ENCODE data around the gene DENND5A.
"Not testable (repeated sequence)": the region's sequence is repeated elsewhere in the genome, so short reads cannot be mapped to it uniquely, and the experiment has no call there.

Gene DENND5A

DNA sequence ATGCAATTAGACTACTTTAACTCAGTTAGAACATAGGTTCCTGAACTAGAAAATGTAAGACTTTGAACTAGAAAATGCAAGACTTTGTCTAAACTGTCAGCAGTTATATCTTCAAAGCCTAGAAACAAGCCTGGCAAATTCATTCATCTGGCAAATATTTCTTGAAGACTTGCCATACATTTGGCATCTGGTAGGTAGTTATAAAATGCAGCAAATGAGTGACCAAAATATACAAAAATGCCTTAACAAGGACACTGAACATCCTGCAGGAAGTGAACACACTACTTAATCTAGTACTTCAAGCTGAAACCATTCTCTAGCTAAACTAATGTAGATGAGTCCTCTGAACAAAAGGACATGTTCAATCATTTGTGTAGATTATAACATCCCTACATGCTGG, 89.0 kb downstream of the DENND5A start:
- TF ChIP-seq, protein P1, sequence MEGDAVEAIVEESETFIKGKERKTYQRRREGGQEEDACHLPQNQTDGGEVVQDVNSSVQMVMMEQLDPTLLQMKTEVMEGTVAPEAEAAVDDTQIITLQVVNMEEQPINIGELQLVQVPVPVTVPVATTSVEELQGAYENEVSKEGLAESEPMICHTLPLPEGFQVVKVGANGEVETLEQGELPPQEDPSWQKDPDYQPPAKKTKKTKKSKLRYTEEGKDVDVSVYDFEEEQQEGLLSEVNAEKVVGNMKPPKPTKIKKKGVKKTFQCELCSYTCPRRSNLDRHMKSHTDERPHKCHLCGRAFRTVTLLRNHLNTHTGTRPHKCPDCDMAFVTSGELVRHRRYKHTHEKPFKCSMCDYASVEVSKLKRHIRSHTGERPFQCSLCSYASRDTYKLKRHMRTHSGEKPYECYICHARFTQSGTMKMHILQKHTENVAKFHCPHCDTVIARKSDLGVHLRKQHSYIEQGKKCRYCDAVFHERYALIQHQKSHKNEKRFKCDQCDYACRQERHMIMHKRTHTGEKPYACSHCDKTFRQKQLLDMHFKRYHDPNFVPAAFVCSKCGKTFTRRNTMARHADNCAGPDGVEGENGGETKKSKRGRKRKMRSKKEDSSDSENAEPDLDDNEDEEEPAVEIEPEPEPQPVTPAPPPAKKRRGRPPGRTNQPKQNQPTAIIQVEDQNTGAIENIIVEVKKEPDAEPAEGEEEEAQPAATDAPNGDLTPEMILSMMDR (IDR thresholded peaks at IDR 0.05): no peak
- Histone ChIP-seq H3K27ac (no peak overlapping the region), H3K4me3 (no peak overlapping the region)
- no peak for DNase-seq (ENCODE audit: low spot score)

DNA sequence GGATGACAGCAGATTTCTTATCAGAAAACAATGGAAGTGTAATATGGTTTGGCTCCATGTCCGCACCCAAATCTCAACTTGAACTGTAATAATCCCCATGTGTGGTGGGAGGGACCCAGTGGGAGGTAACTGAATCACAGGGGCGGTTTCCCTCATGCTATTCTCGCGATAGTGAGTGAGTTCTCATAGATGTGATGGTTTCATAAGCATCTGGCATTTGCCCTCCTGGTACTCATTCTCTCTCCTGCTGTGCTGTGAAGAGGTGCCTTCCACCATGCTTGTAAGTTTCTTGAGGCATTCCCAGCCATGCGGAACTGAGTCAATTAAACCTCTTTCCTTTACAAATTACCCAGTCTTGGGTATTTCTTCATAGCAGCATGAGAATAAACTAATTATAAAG, 92.8 kb downstream of the DENND5A start:
- TF ChIP-seq, protein P1 (IDR thresholded peaks at IDR 0.05): no peak
- Histone ChIP-seq H3K27ac (no peak overlapping the region), H3K4me3 (no peak overlapping the region)
- DNase-seq (ENCODE audit: low spot score): no peak

DNA sequence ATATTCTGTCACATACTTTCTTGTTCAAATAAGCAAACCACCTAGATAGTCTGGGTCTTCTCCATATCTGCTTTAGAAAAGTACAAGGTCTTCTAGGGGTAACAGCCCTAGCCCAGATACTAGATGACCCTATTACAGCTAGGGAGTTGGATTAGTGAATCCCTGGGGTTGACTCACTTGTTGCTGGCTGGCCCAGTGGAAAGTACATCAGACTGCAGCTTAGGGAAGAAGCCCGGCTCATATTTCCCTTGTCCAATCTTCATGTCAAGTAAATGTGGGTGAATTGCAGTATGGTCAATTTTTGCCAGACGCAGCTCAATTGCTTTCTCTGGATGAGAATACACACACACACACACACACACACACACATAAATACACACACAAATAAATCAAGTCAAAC, 94.7 kb downstream of the DENND5A start:
- no peak overlapping the region for H3K4me3 ChIP-seq
- H3K27ac ChIP-seq: no peak overlapping the region
- DNase-seq (ENCODE audit: low spot score): no peak
- TF ChIP-seq, protein P1 (IDR thresholded peaks at IDR 0.05): no peak

DNA sequence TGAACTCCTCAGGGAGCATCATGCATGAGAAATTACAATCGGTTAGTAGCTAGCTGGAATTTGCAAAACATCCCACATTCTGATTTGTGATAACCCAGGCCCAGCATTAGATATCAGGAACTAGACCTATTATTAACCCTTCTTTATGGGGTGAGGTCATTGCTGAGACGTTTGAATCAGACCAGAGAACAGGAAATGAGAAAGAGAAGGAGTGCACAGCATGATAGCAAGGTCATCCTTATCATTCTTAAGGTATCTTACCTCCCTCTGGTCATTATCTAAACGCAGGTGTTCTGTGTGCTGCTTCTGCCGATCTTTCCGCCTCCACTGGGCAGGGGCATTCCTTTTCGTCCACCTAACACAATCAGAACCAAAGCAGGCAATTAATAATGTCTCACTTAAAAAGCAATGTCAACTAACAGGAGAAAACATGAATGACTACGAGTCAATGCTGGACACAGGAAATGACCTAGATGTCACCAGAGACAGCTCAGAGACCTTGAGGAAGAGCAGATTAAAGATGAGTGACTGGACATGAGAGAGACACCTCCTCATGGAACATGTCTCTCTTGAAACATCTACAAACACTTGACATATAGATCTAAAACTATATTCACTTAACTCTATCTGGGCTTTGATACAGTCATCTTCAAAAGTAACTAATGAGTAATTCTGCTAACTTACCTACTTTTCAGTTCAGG, 95.4 kb downstream of the DENND5A start:
- Histone ChIP-seq H3K27ac (no peak overlapping the region), H3K4me3 (no peak overlapping the region)
- no peak for DNase-seq (ENCODE audit: low spot score)
- TF ChIP-seq, protein P1 (IDR thresholded peaks at IDR 0.05): no peak

DNA sequence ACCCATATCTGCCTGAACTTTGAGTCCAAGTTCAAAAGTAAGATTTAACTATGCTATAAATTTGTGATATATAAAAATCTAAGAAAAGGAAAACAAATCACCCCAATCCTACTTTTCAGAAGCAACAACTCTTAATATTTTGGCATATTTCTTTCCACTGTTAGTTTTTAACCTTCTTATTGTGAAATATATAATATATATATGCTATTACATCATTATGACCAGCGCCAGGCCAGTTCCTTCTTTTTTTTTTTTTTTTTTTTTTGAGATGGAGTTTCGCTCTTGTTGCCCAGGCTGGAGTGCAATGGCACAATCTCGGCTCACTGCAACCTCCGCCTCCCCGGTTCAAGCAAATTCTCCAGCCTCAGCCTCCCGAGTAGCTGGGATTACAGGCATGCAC, 103.2 kb downstream of the DENND5A start:
- not testable (repeated sequence) for H3K27ac ChIP-seq; DNase-seq (ENCODE audit: low spot score); H3K4me3 ChIP-seq

DNA sequence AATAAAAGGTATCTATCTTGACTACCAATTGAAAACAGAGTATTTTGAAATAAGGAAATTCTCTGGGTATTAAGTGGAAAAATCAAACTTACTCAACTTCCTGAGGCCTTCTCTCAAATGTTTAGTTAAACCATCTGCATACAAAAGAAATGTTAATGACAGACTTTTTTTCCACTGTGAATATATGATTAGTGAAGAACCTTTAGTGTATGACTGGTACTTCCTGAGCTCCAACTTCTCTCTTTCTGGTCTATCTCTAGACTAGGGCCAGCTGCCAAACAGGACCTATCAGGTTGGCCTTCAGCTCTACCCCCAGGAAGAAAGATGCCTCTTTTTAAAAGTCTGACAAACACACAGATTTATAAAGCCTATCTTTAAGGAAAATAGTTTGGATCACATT, 105.0 kb downstream of the DENND5A start:
- Histone ChIP-seq H3K27ac (no peak overlapping the region), H3K4me3 (no peak overlapping the region)
- TF ChIP-seq, protein P1 (IDR thresholded peaks at IDR 0.05): no peak
- DNase-seq (ENCODE audit: low spot score): no peak

DNA sequence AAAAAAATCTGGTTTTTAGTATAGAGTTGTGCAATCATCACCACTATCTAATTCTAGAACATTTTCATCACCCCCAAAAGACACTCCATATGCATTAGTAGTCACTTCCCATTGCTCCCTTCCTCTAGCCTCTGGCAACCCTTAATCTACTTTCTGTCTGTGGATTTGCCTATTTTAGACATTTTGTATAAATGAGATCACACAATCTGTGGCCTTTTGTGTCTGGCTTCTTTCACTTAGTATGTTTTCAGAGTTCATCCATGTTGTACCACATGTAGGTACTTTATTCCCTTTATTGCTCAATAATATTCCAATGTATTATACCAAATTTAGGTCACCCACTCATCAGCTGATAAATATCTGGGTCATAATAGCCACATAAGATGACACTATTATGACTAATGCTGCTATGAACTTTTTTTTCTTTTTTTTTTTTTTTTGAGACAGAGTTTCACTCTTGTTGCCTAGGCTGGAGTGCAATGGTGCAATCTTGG, 106.2 kb downstream of the DENND5A start:
- Histone ChIP-seq H3K27ac (no peak overlapping the region), H3K4me3 (no peak overlapping the region)
- DNase-seq (ENCODE audit: low spot score): no peak
- TF ChIP-seq, protein P1 (IDR thresholded peaks at IDR 0.05): no peak

All from coronary artery (tissue), 2 donors.